Astrocyte (in vitro differentiated cells and primary cell): Measurements from ENCODE around the gene ZNF516. TPM values are rescaled to one million over a fixed set of nuclear protein-coding genes. Genes with fewer than 3 reads are reported as not detected.

ENCODE experiments used
- DNase-seq: peaks from one replicate; pipeline ENCODE4 v3.0.0-alpha.2; 2010; ENCODE audit warnings: low read depth
- FAIRE-seq: peaks from 2 replicates; lab custom pipeline; 2011; peaks lifted over from hg19 to GRCh38; lab: Jason Lieb, UNC
- H2AFZ ChIP-seq: 2 replicates; pipeline ENCODE4 v1.6.0; 2012; ENCODE audit warnings: low read depth, low read length, inconsistent platforms
- H3K27ac ChIP-seq: 2 replicates; pipeline ENCODE4 v1.5.1; 2011; ENCODE audit warnings: low read depth, low read length, inconsistent platforms
- H3K27me3 ChIP-seq: 2 replicates; pipeline ENCODE4 v1.6.0; 2011; ENCODE audit warnings: low read length, inconsistent platforms; ENCODE audit not compliant: insufficient read depth
- H3K36me3 ChIP-seq: 2 replicates; pipeline ENCODE4 v1.5.1; 2011; ENCODE audit warnings: low read length, inconsistent platforms; ENCODE audit not compliant: insufficient read depth
- H3K4me1 ChIP-seq: 2 replicates; pipeline ENCODE4 v1.5.1; 2011; ENCODE audit warnings: low read length, inconsistent platforms; ENCODE audit not compliant: insufficient read depth
- H3K4me2 ChIP-seq: 2 replicates; pipeline ENCODE4 v1.6.0; 2012; ENCODE audit warnings: low read length, inconsistent platforms
- H3K4me3 ChIP-seq: 2 replicates; pipeline ENCODE4 v1.5.1; 2011; ENCODE audit warnings: low read depth, mild to moderate bottlenecking, low read length, inconsistent platforms; ENCODE audit not compliant: insufficient read depth
- H3K79me2 ChIP-seq: 2 replicates; pipeline ENCODE4 v1.6.0; 2012; ENCODE audit warnings: mild to moderate bottlenecking, low read length, inconsistent platforms; ENCODE audit not compliant: insufficient read depth
- H3K9ac ChIP-seq: 2 replicates; pipeline ENCODE4 v1.6.0; 2012; ENCODE audit warnings: mild to moderate bottlenecking, low read length, inconsistent platforms
- H3K9me3 ChIP-seq: 2 replicates; pipeline ENCODE4 v1.5.1; 2012; ENCODE audit warnings: low read depth, mild to moderate bottlenecking, low read length, inconsistent platforms; ENCODE audit not compliant: insufficient read depth
- H4K20me1 ChIP-seq: 2 replicates; pipeline ENCODE4 v1.6.0; 2012; ENCODE audit warnings: low read length, inconsistent platforms; ENCODE audit not compliant: insufficient read depth
- H3K27ac Mint-ChIP-seq: one replicate; pipeline ENCODE4 v1.8.0; 2021; ENCODE audit warnings: mild to moderate bottlenecking, mixed read lengths; ENCODE audit not compliant: unreplicated experiment
- H3K27me3 Mint-ChIP-seq: one replicate; pipeline ENCODE4 v1.8.0; 2021; ENCODE audit warnings: low read depth, mixed read lengths; ENCODE audit not compliant: unreplicated experiment
- H3K36me3 Mint-ChIP-seq: one replicate; pipeline ENCODE4 v1.8.0; 2021; ENCODE audit warnings: low read depth, mixed read lengths; ENCODE audit not compliant: unreplicated experiment
- H3K4me1 Mint-ChIP-seq: one replicate; pipeline ENCODE4 v1.8.0; 2021; ENCODE audit warnings: low read depth, mixed read lengths; ENCODE audit not compliant: unreplicated experiment
- H3K4me3 Mint-ChIP-seq: one replicate; pipeline ENCODE4 v1.8.0; 2021; ENCODE audit warnings: mild to moderate bottlenecking, moderate library complexity, mixed read lengths; ENCODE audit not compliant: unreplicated experiment
- H3K9me3 Mint-ChIP-seq: one replicate; pipeline ENCODE4 v1.8.0; 2021; ENCODE audit warnings: mild to moderate bottlenecking, mixed read lengths; ENCODE audit not compliant: unreplicated experiment
- EZH2 ChIP-seq: IDR thresholded peaks from 2 replicates; pipeline ENCODE4 v1.6.1; 2012; ENCODE audit warnings: mild to moderate bottlenecking, low read length, inconsistent platforms; ENCODE audit not compliant: insufficient read depth
- total RNA-seq: library from RNA; stranded (reverse); gene quantifications from 2 replicates; pipeline ENCODE4 v1.2.1, GENCODE V29; 2021
- TF ChIP-seq, protein P1 (sequence below): IDR thresholded peaks from 2 replicates; pipeline ENCODE4 v1.5.1; 2011; ENCODE audit warnings: low read depth, mild to moderate bottlenecking, inconsistent platforms, low read length, moderate library complexity; ENCODE audit not compliant: insufficient read depth

Gene ZNF516
- total RNA-seq, 1 donor from 2014 or later: 59.8 TPM

DNA sequence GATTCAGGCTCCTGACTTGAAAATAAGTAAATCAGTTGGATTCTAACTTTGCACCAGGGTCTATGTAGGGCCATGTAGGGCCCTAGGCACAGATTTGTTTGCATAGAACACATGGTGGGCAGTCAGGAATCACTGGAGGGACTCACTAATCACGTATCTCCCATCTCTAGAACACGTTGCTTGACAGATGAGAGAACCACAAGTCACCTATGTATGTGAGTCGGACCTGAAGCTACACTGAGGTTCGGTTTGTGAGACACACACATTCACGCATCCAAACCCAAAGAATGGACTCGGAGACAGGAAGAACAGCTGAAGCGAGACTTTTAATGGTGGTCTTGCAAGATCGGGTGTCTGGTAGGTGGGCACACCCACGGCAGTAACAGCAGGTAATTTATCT is 157.0 kb downstream of the ZNF516 start:
- H3K4me2 ChIP-seq: no peak overlapping the region
- H3K4me1 Mint-ChIP-seq: no peaks in the 10 kb centered on the region
- no peaks in the 10 kb centered on the region for H3K9me3 ChIP-seq
- H3K27ac Mint-ChIP-seq: no peak overlapping the region
- no peaks in the 10 kb centered on the region for H3K4me1 ChIP-seq
- no peaks in the 10 kb centered on the region for H3K79me2 ChIP-seq
- H3K27ac ChIP-seq: no peak overlapping the region
- DNase-seq (no peak), FAIRE-seq (no peak)
- peaks cover 5% of the 10 kb centered on the region for H3K27me3 Mint-ChIP-seq
- no peak overlapping the region for H3K4me3 Mint-ChIP-seq
- H3K27me3 ChIP-seq: no peaks in the 10 kb centered on the region
- H2AFZ ChIP-seq: no peak overlapping the region
- no peaks in the 10 kb centered on the region for H3K9me3 Mint-ChIP-seq
- TF ChIP-seq EZH2: no peak
- TF ChIP-seq, protein P1, sequence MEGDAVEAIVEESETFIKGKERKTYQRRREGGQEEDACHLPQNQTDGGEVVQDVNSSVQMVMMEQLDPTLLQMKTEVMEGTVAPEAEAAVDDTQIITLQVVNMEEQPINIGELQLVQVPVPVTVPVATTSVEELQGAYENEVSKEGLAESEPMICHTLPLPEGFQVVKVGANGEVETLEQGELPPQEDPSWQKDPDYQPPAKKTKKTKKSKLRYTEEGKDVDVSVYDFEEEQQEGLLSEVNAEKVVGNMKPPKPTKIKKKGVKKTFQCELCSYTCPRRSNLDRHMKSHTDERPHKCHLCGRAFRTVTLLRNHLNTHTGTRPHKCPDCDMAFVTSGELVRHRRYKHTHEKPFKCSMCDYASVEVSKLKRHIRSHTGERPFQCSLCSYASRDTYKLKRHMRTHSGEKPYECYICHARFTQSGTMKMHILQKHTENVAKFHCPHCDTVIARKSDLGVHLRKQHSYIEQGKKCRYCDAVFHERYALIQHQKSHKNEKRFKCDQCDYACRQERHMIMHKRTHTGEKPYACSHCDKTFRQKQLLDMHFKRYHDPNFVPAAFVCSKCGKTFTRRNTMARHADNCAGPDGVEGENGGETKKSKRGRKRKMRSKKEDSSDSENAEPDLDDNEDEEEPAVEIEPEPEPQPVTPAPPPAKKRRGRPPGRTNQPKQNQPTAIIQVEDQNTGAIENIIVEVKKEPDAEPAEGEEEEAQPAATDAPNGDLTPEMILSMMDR: no peak
- no peak overlapping the region for H3K9ac ChIP-seq
- H3K36me3 ChIP-seq: no peaks in the 10 kb centered on the region
- no peak overlapping the region for H3K4me3 ChIP-seq
- H4K20me1 ChIP-seq: no peaks in the 10 kb centered on the region
- no peaks in the 10 kb centered on the region for H3K36me3 Mint-ChIP-seq

DNA sequence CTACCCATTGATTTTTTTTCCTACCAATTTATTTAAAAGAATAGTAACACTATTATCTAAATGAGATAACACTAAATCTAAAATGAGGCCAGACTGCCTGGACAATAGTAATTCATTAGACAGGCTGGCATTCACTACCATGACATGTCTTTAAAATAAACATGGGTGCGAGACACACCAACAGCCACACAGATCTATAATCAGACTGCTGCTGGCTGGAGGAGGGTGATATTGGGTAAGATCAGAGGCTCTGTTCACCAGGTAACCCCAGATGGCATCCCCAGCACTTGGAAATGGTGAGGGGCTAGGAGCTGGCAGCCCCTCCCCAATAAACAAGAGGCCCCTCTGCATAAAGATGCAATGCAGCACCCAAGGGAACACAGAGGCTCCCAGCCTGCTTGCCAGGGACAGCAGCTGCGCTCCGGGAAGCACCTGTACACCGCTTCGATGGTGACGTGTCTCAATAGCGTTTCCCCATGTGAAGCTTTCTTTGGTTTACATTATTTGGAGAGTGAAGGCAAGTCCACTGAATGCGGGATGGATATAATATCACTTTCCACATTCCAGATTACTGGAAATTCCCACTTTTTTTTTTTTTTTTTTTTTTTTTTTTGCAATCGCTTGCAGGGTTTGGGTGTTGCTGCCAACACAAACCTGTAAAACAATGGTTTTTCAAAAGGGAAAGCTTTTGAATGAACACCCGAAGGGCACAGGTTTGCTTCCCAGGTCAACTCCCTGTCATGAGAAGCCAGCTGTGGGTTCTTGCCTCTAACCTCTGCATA is 159.0 kb downstream of the ZNF516 start:
- Mint-ChIP-seq H3K9me3 (no peaks in the 10 kb centered on the region), H3K4me3 (no peak overlapping the region), H3K27me3 (peaks cover 5% of the 10 kb centered on the region), H3K27ac (no peak overlapping the region), H3K36me3 (no peaks in the 10 kb centered on the region), H3K4me1 (no peaks in the 10 kb centered on the region)
- H3K79me2 ChIP-seq: no peaks in the 10 kb centered on the region
- no peak for FAIRE-seq
- H3K4me3 ChIP-seq: no peak overlapping the region
- H3K36me3 ChIP-seq: no peaks in the 10 kb centered on the region
- DNase-seq: no peak
- H4K20me1 ChIP-seq: no peaks in the 10 kb centered on the region
- no peaks in the 10 kb centered on the region for H3K9me3 ChIP-seq
- no peak overlapping the region for H3K27ac ChIP-seq
- H3K4me2 ChIP-seq: no peak overlapping the region
- H3K4me1 ChIP-seq: no peaks in the 10 kb centered on the region
- TF ChIP-seq, protein P1: no peak
- no peak for TF ChIP-seq EZH2
- H3K27me3 ChIP-seq: no peaks in the 10 kb centered on the region
- H2AFZ ChIP-seq: no peak overlapping the region
- H3K9ac ChIP-seq: no peak overlapping the region

DNA sequence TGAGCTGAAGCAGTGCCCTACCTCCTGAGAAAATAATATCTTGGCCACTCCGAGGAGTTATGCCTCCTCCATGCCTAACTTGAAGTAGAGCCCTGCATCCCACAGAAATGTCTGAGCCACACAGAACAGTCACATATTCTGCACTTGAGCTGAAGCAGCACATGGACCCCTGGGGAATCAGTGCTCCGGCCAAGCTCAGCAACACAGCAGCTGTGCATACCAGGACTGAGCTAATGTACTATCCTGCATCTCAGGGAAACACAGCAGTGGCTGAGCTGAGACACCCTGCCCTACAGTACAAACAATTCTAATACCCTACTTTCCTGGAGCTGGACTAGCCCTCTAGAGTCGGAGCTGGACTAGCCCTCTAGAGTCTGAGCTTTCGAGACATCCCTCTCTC is 166.9 kb downstream of the ZNF516 start:
- H3K4me3 ChIP-seq: no peak overlapping the region
- H3K79me2 ChIP-seq: no peaks in the 10 kb centered on the region
- H3K27ac ChIP-seq: no peak overlapping the region
- FAIRE-seq (no peak), DNase-seq (no peak)
- H3K27ac Mint-ChIP-seq: no peak overlapping the region
- no peaks in the 10 kb centered on the region for H4K20me1 ChIP-seq
- peaks cover 2% of the 10 kb centered on the region for H3K27me3 Mint-ChIP-seq
- H3K36me3 Mint-ChIP-seq: no peaks in the 10 kb centered on the region
- H3K27me3 ChIP-seq: no peaks in the 10 kb centered on the region
- no peaks in the 10 kb centered on the region for H3K36me3 ChIP-seq
- no peak overlapping the region for H3K9ac ChIP-seq
- no peak overlapping the region for H2AFZ ChIP-seq
- peaks cover 10% of the 10 kb centered on the region for H3K9me3 Mint-ChIP-seq
- no peaks in the 10 kb centered on the region for H3K9me3 ChIP-seq
- H3K4me1 Mint-ChIP-seq: no peaks in the 10 kb centered on the region
- H3K4me2 ChIP-seq: no peak overlapping the region
- H3K4me3 Mint-ChIP-seq: no peak overlapping the region
- no peaks in the 10 kb centered on the region for H3K4me1 ChIP-seq
- TF ChIP-seq, protein P1: no peak
- TF ChIP-seq EZH2: no peak
